ENCODE data around the gene RFTN1. TPM values are rescaled to one million over a fixed set of nuclear protein-coding genes. Genes with fewer than 3 reads are reported as not detected.

Gene RFTN1
- total RNA-seq, 1 donor from 2014 or later, result 0.96 TPM

DNA sequence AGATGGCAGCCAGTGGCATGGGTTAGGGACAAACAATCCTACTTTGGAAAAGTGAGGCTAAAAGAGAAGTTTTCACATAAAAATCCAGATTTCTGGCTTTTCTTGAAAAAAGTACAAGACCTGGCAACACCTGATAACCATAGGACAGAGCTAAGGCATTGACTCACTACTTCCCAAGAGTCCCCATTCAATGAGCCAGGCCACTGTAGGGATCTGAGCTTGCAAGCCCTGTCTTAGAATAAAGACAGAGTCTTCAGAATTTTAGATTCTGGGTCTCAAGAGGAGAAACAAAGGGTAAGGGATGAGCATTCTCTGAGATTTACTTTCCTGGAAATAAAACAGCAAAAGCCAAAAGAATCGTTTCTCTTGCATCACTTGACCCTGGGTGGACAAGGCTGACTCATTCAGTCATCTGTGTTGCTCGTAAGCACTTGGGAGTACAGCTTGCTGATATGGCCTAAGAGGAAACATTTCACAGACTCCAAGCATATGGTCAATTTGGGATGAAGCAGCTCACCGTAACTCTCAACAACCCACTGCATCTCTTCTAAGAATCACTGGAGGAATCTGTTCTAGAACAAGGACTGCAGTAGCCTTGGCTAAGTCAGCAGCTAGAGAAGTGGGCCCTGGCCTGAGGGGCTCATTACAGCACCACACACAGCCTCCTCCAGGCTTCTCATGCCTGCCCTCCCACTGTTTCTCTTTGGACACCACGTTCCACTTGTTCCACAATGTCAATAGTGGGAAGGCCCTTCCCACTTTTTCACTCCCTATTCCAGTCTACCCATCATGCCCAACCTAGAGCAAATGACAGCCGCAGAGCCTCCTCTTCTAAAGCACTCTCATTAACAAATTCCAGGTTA, 86.2 kb downstream of the RFTN1 start:
- H3K4me1 Mint-ChIP-seq (ENCODE audit: low read depth), result no peaks in the 10 kb centered on the region
- no peak overlapping the region for H3K4me3 Mint-ChIP-seq (ENCODE audit: low read depth)
- TF ChIP-seq CTCF (IDR thresholded peaks at IDR 0.05; ENCODE audit: unreplicated experiment), result no peak
- H3K27ac Mint-ChIP-seq, result no peak overlapping the region
- H3K36me3 Mint-ChIP-seq (ENCODE audit: insufficient read depth), result no peaks in the 10 kb centered on the region
- no peak for DNase-seq (ENCODE audit: low spot score, unreplicated experiment)
- peaks cover 6% of the 10 kb centered on the region for H3K27me3 Mint-ChIP-seq
- no peaks in the 10 kb centered on the region for H3K9me3 Mint-ChIP-seq (ENCODE audit: low read depth)

DNA sequence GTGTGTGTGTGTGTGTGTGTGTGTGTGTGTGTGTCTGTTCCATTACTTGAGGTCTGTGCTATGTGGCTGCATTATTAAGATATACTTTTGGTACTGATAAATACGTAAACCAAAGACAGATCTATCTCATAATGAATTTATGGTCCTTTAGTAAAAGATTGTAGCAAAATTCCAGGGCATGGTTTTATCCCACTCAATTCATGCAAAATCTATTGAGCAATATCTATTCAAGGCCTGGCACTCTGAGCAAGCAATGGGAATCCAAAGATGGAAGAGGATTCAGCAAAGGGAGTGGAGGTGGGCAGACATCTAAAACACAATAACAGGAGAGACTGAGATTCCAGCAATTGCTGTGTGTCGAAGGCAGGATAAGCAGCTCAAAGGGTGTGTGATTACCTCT, 86.8 kb downstream of the RFTN1 start:
- H3K27ac Mint-ChIP-seq, result no peak overlapping the region
- DNase-seq (ENCODE audit: low spot score, unreplicated experiment), result no peak
- H3K9me3 Mint-ChIP-seq (ENCODE audit: low read depth), result no peaks in the 10 kb centered on the region
- H3K36me3 Mint-ChIP-seq (ENCODE audit: insufficient read depth), result no peaks in the 10 kb centered on the region
- H3K4me1 Mint-ChIP-seq (ENCODE audit: low read depth), result no peaks in the 10 kb centered on the region
- no peak for TF ChIP-seq CTCF (IDR thresholded peaks at IDR 0.05; ENCODE audit: unreplicated experiment)
- H3K27me3 Mint-ChIP-seq, result peaks cover 6% of the 10 kb centered on the region
- H3K4me3 Mint-ChIP-seq (ENCODE audit: low read depth), result no peak overlapping the region

GRCh38 chr3:16426029-16426400, 87.5 kb downstream of the RFTN1 start:
- DNase-seq (ENCODE audit: low spot score, unreplicated experiment), result no peak
- Mint-ChIP-seq H3K4me3 (ENCODE audit: low read depth) (no peak overlapping the region), H3K4me1 (ENCODE audit: low read depth) (no peaks in the 10 kb centered on the region), H3K36me3 (ENCODE audit: insufficient read depth) (no peaks in the 10 kb centered on the region), H3K27ac (no peak overlapping the region), H3K27me3 (peaks cover 6% of the 10 kb centered on the region), H3K9me3 (ENCODE audit: low read depth) (no peaks in the 10 kb centered on the region)
- TF ChIP-seq CTCF (IDR thresholded peaks at IDR 0.05; ENCODE audit: unreplicated experiment), result no peak

- H3K27me3 Mint-ChIP-seq, result peaks cover 6% of the 10 kb centered on the region
- no peak for TF ChIP-seq CTCF (IDR thresholded peaks at IDR 0.05; ENCODE audit: unreplicated experiment)
- no peaks in the 10 kb centered on the region for H3K9me3 Mint-ChIP-seq (ENCODE audit: low read depth)
- H3K36me3 Mint-ChIP-seq (ENCODE audit: insufficient read depth), result no peaks in the 10 kb centered on the region
- DNase-seq (ENCODE audit: low spot score, unreplicated experiment), result no peak
- H3K4me3 Mint-ChIP-seq (ENCODE audit: low read depth), result no peak overlapping the region
- no peak overlapping the region for H3K27ac Mint-ChIP-seq
- H3K4me1 Mint-ChIP-seq (ENCODE audit: low read depth), result no peaks in the 10 kb centered on the region
Measured at GRCh38 chr3:16425398-16426028, 88.0 kb downstream of the RFTN1 start.

- Mint-ChIP-seq H3K27ac (no peak overlapping the region), H3K27me3 (peaks cover 10% of the 10 kb centered on the region), H3K9me3 (ENCODE audit: low read depth) (no peaks in the 10 kb centered on the region), H3K4me3 (ENCODE audit: low read depth) (no peak overlapping the region), H3K36me3 (ENCODE audit: insufficient read depth) (no peaks in the 10 kb centered on the region), H3K4me1 (ENCODE audit: low read depth) (no peaks in the 10 kb centered on the region)
- no peak for TF ChIP-seq CTCF (IDR thresholded peaks at IDR 0.05; ENCODE audit: unreplicated experiment)
- no peak for DNase-seq (ENCODE audit: low spot score, unreplicated experiment)
Measured at GRCh38 chr3:16423947-16424673, 89.4 kb downstream of the RFTN1 start.
